Activated T-cell treated with anti-CD3 and anti-CD28 coated beads, Interleukin-2, amount 50 U/mL, for 1 hour (primary cell): ENCODE measurements around the gene MAMLD1.

Experiments used
- DNase-seq: peaks from one replicate; pipeline ENCODE4 v3.0.0-alpha.2; 2020

Gene MAMLD1

DNA sequence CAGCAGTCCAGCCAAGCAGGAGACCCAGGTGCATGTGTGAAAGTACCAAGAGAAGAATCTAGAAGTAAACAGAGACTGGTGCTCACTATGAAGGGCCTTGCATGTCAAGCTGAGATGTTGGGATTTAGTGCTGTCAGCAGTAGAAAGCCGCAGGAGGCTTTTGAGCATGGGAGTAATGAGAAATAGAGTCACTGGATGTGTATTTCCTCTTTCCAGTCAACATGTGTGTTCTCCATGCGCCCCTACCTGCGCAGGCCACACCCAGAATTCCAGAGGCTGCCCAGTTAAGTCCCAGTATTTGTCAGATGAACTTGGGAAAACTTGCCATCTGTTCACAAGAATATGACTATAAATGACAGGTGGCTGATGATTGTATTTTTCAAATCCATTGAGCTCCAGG is 4.5 kb upstream of the MAMLD1 start:
- no peak for DNase-seq

DNA sequence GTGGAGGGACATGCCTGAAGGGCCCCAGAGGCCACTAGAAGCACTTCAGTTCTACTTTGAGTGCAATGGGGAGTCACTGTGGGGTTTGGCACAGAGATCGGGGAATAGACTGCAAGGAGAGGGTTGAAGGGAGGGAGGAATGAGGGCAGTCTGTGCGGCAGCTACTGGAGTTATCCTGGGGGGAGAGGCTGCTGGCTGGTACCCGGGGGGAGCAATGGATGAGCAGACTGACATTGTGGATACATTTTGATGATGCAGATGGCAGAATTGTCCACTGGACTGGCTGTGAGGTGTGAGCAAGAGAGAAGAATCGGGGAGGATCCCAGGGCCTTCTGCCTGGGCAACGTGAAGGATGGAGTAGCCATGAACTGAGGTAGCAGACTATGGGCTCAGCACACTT is 2.8 kb upstream of the MAMLD1 start:
- no peak for DNase-seq

DNA sequence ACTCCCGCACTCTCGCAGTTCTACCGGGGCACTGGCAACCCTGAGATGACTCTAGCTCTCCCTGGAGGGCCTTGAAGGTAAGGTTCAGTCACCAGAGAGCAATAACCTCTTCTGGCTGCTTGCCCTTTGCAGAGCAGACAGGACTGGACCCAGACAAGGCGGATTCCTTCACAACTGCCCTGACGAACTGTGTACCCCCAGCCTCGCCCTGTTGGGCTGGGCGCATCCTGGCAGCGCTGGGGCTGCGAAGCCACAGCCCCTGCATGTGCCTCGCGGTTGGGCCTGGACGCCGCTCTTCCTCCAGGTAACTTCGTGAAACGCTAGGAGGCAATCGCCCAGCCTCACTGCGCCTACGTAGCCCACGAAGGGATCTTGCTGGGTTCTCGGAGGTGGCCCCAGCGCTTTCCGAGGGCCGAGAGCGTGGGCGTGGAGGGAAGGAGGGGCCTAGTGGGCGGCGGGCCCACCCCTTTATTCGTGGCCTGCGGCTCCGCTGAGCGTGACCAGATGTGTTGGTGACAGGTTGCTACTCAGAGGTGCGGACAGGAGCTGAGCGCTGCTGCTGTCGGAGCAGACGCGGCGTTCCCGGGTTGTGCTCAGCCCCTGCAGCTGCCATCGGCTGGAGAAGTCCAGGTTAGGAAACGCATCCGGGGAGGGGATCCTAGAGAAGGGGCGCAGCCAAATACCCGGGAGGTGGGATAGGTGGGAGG is 1.9 kb upstream of the MAMLD1 start:
- peak; percentile 42 for DNase-seq

DNA sequence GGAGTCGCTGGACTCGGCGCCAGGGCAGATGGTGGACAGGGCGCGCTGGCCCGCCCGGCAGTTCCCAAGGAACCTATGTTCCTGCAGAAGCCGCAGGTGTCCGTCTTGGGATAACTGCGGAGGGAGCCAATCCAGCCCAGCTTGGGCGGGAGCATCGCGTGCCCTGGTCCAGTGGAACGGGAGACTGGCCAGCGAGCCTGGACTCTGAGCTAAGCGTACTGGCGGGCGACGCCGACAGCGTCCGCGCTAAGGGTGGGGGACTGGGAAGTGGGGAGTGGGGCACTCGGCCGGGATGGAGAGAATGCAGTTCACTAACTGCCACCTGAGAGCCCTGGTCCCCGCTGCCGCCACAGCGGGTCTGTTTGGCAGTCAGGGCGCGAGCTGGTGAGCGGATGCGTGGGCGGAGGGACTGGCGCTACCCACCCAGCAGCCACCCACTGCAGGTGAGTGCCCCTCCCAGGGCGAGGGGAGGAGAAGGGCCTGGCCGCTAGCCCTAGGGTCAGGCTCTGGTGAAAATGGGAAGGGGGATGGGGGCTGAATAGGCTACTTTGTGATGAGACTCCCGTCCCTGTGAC is 1.3 kb upstream of the MAMLD1 start:
- DNase-seq: peak; percentile 36

DNA sequence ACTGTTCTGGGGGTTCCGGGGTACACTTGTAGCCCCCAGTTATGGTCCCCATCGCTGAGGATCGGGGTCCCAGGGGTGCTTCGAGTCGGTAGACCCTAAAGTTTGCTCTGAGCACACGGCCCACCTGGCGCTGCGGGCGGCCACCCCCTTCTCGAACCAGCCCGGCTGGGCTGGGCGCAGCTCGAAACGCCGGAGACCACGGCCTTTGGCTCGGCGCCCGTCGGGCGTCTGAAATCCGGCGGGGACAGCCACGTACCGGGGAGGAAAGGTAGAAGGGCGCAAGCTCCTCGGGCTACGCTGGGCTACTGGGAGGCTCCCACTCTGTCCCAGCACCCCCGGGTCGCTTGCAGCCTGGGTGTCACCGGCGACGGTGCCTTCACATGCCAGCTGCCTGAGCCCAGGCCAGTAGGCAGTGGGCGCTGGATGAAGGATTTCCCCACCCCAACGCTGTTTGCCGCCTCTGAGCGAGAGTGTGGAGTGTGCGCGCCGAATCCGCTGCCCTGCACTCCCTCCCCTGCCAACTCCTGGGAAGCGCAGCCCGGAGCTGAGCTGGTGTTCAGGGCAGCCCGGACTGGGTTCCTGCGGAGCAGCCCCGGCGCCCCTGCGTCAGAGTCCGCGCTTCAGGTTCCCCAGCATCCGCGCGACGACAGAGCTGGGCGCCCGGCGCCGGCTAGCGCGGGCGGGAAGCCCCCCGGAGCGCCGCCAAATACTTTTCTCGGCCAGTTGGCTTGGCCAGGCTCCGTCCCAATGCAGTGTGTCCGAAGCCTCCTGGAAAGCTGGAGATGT is 637 bp downstream of the MAMLD1 start:
- DNase-seq: peak; percentile 35

DNA sequence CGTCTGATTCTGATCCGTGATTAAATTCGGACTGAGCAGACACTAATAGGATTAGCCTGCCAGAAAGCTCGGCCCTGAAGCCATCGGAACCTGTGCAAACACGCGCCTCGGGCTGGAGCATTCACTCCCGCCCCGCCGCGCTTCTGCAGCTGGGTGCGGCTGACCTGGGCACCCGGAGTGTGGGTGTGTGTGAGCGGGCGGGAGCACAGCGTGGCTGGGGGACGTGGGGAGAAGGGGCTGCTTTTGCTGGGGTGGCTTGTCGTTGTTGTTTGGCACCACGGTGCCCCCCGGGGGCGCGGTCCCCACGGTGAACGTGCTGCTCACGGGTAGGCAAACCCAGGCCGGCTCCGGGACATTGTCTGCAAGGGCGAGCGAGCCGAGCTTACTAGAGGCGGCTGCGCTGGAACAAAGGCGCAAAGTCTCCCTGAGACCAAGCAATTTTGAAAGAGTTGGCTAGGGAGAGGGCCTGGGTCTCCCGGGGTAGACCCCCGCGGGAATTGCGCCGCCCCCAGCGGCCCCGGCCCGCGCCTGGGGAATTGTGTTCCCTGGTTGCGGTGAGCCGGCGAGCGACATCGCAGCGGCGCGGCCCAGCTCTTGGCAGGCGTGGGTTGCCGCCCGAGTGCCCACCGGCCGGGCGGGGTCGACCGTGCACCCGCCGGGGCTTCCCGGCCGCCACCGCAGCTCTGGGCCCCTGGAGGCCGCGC is 1.4 kb downstream of the MAMLD1 start:
- peak; percentile 42 for DNase-seq

DNA sequence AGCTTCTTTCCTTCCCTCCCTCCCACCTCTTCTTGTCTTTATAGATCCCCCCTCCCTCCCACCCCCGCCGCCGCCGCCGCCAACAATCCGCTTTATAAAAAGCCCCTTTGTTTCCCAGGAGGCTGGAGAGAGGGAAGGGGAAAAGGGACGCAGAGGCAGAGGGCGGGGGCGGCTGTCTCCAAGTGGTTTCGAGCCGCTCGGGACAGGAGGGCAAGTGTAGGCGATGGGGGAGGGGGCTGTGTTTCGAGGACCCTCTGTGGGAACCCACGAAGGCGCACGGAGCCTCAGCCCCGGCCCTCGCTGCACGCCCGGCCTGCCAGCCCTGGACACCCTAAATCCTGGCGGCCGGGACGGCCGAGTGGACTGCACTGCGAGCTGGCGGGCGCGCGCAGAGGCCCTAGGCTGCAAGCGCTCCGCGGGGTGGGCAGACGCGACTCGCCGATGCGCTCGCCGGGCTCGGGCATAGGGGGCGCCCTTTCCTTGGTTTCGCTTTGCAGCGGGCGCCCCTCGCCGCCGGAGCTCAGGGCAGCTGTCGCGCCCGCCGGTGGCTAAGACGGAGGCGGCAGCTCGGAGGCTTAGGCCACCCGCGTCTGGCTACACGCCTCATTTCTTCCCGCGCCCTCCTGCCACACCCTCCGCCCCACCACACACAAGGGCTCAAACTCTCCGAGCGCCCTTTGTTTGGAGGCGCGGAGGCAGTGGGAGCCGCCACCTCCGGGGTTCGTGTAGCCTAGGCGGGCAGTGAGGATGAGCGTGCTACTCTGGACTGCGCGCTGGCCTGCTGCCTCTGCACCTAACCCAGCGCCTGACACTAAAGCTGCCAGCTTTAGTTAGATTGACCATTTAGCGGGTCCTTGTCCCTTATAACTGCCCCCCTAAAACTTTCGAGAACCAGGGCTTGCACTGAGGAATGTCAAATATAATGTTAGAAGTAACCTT is 2.2 kb downstream of the MAMLD1 start:
- peak; percentile 70 for DNase-seq

DNA sequence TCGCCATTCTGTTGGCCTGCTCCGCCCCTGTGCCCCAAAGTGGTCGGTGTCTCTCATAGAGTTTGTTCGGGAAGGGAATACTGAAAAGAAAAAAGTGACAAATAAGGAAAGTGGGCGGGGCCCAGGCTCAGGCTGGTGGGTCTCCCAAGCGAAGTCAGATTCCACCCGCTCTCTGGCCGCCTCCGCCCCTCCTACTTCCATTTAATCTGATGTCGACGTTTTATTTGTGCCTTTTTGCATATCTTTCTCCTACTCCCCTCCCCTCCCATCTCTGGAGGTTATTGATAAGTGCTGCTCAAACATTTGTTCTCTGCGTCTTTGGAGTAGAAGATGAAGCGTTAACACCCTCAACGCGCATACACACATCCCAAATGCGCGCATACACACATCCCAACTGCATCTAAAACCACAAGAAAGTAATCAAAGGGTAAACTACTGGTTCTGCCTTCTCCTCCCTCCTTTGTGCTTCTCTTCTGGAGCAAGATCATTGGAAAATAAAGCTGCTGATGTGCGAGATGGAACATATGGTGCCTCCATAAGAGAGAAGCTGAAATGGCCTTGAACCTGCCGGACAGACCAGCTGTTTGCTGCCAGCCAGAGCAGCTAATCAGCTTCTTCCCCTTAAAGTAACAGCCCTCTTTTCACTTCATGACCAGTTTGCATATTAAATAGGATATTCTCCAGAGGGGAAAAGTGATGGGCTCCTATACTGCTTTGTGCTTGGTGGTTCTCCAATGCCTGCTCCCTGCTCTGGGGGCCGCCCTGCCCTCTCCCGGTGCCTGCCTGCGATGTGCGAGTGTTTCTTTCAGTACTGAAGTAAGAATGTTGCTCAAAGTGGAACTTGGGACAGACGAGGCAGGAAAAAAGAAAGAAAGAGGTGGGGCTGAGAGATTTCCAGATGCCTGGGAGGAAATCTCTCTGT is 3.1 kb downstream of the MAMLD1 start:
- DNase-seq: peak; percentile 29

DNA sequence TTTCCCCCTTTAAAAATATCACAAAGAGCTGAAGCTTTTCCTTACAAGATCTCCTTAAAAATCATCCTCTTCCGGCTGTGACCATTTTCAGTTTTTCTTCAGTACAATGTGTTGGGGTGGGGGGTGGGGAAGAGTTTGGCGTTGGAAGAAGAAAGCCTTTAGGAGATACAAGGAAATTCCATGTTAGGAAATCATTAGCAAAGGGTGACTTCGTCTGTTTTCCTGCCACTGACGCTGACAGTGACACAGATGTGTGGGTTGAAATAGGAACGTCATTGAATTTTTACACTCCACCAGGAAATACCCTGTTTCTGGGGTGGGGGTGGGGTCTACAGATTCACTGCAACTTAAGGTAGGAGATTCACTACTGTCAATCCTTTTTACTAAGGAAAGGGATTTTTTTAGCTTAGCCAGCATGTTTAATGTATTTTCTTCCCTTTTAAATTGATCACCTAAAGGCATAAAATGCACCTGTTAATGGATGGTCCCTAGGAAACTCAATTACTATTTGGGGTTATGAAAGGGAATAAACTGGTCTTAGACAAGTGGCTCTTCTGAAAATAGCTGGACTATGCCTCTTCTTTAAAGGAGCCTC is 3.9 kb downstream of the MAMLD1 start:
- no peak for DNase-seq

DNA sequence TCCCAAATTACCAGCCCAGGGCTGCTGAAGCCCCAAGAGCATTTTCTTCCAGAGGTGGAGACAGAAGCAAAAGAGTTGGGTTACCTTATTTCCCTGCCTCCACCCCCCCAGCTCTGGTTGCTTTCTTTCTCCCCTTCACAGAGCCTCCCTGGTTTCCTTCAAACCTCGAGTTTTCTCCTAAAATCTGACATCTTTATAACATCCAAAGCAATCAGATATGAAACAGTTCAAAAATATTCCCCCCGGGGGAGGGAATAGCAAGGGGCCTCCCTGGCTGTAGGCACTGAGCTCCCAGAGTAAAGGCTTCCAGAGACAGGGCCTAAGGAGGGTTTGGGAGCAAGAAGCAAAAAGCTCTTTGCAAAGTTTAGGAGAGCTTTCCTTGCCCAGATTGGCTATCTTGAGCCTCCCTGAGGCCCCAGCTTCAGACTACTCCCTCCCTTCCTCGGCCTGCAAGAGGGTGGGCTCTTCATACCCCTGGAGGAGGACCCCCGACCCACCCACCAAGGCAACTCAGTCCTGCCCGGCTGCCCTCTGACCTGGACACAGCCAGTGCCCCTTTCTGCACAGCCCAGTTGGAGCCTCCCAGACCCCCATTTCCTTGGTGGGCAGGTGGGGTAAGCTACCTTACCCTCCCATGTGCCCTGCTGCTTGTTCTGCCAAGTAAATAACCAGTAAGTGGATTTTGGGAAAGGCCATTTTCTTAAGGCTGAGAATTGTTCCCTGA is 7.6 kb downstream of the MAMLD1 start:
- DNase-seq: no peak

DNA sequence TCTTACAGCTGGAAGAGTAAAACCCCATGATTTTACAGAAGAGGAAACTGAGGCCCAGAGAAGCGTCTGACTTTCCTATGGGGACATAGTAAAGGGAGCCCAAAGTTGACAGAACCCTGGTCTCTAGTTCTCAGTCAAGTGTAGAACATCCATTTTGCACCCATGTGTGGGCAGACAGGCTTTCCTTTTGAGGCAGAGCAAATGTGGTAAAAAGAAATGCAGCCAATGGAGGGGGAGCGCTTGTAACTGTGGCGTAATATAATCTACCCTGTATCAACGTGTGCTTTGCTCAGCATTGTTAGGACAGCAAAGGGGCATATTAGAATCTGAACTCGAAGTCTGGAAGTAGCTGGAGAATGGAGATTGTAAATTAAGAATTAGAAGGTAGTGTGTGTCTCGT is 8.8 kb downstream of the MAMLD1 start:
- no peak for DNase-seq

DNA sequence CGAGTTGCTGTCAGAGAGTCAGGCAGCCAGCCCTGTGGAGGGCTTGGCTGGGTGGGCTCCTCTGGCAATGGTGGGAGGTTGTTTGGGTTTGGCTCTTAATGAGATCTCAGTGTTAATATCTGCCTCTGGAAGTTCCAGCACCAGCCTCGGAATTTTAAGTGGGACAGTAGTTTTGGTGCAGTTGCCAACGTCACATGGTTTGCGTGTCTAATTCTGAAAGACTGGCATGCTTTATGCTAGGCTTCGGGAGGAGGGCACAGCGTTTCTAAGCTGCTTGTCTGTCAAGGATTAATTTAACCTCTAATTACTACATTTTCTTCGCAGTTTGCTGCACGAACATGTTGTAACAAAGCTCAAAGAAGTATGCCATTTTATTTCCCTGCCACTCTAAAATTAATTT is 9.2 kb downstream of the MAMLD1 start:
- no peak for DNase-seq

DNA sequence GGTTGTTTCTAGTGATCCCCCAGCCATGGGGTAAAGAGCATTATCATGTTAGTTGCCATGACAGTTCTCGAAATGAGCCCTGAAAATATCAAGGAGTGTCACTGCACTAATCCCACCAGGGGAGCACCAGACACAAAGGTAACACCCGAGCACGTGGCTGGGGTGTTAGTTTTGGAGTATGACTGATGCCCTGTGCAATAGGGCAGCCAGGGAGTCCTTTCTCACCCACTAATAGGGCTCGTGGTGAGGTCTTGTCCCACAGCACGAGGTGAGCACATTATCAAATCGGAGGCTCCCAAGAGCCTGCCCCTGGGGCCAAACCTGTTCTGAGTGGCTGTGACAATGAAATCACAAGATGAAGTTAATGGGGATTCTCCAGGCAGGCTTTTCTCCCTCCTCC is 9.6 kb downstream of the MAMLD1 start:
- no peak for DNase-seq

DNA sequence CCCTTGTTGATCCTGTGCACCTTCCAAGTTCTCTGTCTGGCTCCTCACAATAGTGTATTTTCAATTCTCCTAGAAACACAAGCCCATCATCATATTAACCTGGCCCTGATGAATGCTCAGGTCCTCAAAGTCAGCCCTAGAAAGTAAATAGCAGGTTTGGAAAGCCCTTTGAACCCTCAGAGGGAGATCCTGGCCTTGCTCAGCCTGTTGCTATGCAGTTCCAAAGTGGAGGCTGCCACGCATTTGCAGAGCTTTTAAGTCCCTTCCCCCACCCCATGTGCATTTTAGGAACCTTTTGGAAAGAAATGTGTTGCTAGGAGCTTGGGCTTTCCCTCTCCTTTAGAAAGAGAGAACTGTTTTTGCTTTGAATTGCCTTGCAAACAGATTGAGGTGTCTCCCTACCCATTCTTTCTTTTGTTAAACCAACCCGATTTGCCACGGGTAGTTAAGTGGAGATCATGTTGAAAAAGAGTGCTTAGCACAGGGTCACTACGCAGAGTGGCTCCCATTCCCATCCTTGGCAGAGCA is 12.2 kb downstream of the MAMLD1 start:
- DNase-seq: no peak

DNA sequence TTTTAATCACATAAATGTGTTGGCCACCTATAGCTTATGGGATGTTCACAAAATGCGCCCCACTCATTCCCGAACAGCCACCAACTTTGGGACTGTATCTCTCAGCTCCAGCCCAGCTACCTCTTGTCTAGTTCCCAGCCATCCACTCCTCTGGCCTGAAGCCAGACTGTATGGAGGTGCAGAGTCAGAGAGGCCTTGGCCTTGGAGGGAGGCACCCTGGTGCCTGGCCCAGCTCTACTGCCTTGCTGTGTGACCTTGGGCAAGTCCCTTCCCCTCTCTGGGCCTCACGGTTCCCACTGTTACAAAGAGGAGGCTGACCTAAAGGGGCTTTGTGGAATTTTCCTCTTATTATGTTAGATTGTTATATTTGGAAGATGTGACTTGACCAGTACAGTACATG is 13.9 kb downstream of the MAMLD1 start:
- DNase-seq: no peak

DNA sequence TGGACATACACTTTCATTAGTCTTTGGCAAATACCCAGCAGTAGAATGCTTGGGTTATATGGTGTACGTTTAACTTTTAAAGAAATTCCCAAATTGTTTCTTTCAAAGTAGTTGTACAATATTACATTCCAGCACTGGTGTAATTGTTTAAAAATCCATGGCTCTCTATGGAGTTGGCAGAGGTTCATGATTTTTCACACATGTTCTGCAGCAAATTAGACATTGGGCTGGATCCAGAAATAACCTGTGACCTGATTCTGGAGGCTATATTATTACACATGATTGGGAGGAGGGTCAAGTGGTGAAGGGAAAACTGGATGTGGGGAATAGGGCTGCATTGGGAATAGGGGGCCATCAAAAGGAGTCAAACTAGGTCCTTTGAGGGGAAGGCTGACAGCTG is 41.9 kb downstream of the MAMLD1 start:
- DNase-seq: no peak

DNA sequence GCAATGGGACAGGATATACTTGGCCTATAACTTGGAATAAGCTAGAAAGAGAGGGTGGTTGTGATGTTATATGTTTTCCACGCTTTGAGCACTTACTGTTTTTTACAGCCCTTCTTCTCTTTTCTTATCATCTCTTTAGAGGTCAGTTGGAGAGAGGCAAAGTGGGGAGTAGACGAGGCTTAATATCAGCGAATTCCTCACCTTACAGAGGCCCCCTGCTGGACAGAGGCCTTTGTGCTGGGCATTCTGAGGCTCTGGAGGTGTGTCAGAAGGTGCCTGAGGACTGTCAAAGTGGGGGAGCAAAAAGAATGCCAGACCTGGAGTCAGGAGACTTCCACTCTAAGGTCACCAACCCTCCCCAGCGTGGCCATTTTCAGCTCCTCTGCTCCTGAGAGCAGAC is 42.5 kb downstream of the MAMLD1 start:
- DNase-seq: no peak

DNA sequence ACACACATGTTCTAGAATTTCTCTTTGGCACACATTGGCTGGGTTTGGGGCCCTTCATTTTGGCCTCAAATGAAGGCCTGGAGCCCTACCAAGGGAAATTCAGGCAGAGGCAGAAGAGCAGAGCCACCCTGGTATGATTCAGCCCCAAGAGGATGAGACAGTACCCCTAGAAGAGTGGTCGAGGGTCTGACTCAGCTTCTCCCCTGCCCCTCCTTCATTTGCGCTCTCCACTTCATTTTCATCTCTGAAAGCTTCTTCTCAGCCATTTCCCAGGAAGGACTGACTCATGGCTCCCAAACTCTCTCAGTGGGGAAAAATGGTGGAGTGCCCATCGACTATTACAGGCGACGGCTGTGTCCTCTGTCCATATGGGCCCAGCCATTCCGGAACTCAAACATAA is 43.5 kb downstream of the MAMLD1 start:
- DNase-seq: no peak

DNA sequence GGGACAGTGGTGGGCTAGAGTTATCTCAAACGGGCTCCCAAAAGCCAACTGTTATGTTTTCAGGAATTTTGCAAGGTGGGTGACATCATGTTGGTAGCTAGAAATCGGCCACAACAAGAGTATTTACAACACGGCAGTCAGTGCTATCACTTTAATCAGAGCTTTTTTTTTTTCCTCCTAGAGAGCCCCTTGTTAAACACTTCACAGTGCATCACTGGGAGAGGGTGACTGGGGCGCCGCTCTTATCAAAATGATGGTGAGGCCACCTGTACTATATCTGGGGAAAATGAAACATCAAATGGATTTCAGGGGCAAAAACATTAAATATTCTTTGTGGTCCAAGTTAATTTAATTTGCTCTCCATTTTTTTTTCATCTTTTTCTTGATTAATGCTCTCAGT is 44.9 kb downstream of the MAMLD1 start:
- no peak for DNase-seq

DNA sequence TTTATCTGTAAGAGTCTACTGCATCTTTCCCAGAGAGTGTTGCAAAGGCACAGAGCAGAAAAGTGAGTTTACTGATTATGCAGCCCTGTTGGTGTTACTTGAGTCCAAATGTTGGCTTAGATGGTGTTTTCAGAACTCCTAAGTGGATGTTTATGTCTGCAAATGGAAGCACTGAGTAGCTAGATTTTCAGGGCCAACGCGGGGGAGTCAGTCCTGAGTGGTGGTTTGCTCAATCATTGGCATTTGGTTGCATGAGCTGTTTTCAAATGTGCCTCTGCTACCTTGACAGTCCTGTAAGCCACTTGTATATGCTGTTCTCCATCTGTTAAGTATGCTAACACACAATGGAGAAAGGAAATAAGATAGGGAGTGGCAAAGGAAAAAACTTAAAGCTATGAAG is 45.4 kb downstream of the MAMLD1 start:
- no peak for DNase-seq
